Measurements from ENCODE around the gene FXYD5.

FXYD5 gene, protein sequence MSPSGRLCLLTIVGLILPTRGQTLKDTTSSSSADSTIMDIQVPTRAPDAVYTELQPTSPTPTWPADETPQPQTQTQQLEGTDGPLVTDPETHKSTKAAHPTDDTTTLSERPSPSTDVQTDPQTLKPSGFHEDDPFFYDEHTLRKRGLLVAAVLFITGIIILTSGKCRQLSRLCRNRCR

DNA sequence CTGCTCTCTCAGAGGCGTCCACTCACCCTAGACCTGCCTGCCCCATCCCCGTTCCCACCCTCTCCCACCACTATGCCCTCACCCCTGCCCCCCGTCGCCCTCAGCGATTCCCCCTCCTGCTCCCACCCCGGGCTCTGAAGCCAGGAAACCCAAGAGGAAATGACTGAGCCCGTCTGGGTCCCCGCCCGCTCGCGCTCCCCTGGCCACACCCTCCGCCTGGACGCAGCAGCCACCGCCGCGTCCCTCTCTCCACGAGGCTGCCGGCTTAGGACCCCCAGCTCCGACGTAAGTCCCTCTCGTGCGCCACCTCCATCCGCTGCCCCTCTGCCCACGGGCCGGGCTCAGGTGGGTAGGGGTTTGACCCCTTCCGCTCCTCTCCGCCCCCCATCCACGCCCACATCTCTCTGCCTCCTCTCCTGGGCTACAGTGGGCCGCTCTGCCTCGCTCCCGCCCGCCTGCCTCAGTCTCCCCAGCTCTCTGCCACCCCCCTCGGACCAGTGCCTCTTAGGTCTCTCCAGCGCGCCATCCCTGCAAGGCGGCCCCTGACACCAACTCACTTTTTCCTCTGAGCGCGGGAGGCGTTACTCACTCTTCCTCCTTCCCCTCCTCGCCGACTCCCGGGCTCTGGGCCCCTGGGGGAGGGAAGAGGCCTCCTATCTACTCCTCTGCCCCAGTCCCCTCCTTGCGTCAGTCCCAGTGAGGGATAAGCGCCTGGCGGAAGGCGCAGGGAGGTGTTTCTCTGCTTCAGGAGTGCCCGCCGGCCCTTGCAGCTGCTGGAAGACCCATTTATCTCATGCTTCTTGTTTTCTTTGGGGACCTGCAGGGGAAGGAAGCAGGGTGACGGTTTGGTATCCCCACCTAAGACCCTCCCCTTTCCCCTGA is at the start of gene FXYD5:
FXYD5 (plus strand) TSS at position 211 of the 882 bp plus-strand sequence. CDS start 816 bp downstream, outside the sequence.
- Histone ChIP-seq H3K36me3 (ENCODE audit: insufficient read depth, low read length) (peaks cover 14% of the 10 kb centered on the region; the same call in 1 of the 2 replicates), H3K27ac (ENCODE audit: low read depth, low read length) (peak within 1 kb of the TSS; percentile 64; the same call in 1 of the 2 replicates), H3K79me2 (ENCODE audit: control insufficient read depth, insufficient read depth, low read length, unreplicated experiment) (peaks cover 21% of the 10 kb centered on the region), H3K4me3 (ENCODE audit: low read depth, low read length) (peak within 1 kb of the TSS; percentile 93), H3K27me3 (ENCODE audit: insufficient read depth, low read length) (no peaks in the 10 kb centered on the region), H2AFZ (ENCODE audit: low read length, unreplicated experiment) (peak within 1 kb of the TSS; percentile 81), H3K4me1 (ENCODE audit: control insufficient read depth, insufficient read depth, low read length, unreplicated experiment) (peaks cover 8% of the 10 kb centered on the region)

DNA sequence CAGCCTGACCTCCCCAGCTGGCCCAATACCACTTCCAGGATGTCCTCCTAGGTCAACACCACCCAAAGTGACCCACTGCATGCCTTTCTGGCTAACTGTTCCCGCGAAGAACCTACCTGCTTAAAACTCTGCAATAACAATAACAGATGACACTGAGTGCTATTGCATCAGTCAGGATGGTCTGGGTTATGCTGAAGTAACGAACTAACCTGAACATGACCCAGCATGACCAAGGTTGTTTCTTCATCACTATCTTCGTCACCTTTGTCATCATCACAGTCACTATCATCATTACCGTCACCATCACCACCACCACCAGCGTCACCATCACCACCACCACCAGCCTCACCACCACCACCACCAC is 49.5 kb upstream of the FXYD5 start:
- H3K36me3 ChIP-seq (ENCODE audit: insufficient read depth, low read length), result no peaks in the 10 kb centered on the region
- H3K4me1 ChIP-seq (ENCODE audit: control insufficient read depth, insufficient read depth, low read length, unreplicated experiment), result no peaks in the 10 kb centered on the region
- H3K79me2 ChIP-seq (ENCODE audit: control insufficient read depth, insufficient read depth, low read length, unreplicated experiment), result no peaks in the 10 kb centered on the region
- H3K27ac ChIP-seq (ENCODE audit: low read depth, low read length), result no peak overlapping the region
- no peak overlapping the region for H3K4me3 ChIP-seq (ENCODE audit: low read depth, low read length)
- no peaks in the 10 kb centered on the region for H3K27me3 ChIP-seq (ENCODE audit: insufficient read depth, low read length)
- no peak overlapping the region for H2AFZ ChIP-seq (ENCODE audit: low read length, unreplicated experiment)

DNA sequence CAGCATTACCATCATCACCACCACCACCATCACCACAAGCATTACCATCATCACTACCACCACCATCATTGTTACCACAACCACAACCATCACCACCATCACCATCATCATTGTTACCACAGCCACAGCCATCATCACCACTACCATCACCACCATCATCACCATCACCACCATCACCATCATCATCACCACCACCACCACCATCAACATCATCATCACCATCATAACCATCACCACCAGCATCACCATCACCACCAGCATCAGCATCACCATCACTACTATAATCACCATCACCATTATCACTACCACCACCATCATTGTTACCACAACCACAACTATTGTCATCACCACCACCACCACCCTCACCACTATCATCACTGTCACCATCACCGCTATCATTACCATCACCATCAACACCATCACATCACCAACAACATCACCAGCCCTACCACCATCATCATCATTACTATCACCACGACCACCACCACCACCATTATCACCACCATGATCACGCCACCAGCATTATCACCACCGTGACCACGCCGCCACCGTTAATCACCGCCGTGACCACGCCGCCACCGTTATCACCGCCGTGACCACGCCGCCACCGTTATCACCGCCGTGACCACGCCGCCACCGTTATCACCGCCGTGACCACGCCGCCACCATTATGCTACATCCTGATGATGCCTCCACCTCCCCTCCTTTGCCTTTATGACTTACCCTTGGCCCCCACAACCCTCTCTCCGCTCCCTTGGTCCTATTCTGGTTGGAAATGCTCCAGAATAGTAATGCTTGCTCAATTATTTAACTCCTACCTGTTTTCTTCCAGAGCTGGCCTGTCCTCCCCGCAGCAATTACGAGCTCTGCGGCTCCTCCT is 48.9 kb upstream of the FXYD5 start:
- Histone ChIP-seq H3K27ac (ENCODE audit: low read depth, low read length) (no peak overlapping the region), H2AFZ (ENCODE audit: low read length, unreplicated experiment) (no peak overlapping the region), H3K36me3 (ENCODE audit: insufficient read depth, low read length) (no peaks in the 10 kb centered on the region), H3K4me3 (ENCODE audit: low read depth, low read length) (no peak overlapping the region), H3K27me3 (ENCODE audit: insufficient read depth, low read length) (no peaks in the 10 kb centered on the region), H3K79me2 (ENCODE audit: control insufficient read depth, insufficient read depth, low read length, unreplicated experiment) (no peaks in the 10 kb centered on the region), H3K4me1 (ENCODE audit: control insufficient read depth, insufficient read depth, low read length, unreplicated experiment) (no peaks in the 10 kb centered on the region)

- no peaks in the 10 kb centered on the region for H3K79me2 ChIP-seq (ENCODE audit: control insufficient read depth, insufficient read depth, low read length, unreplicated experiment)
- no peak overlapping the region for H3K27ac ChIP-seq (ENCODE audit: low read depth, low read length)
- no peak overlapping the region for H2AFZ ChIP-seq (ENCODE audit: low read length, unreplicated experiment)
- H3K36me3 ChIP-seq (ENCODE audit: insufficient read depth, low read length), result no peaks in the 10 kb centered on the region
- no peaks in the 10 kb centered on the region for H3K27me3 ChIP-seq (ENCODE audit: insufficient read depth, low read length)
- no peaks in the 10 kb centered on the region for H3K4me1 ChIP-seq (ENCODE audit: control insufficient read depth, insufficient read depth, low read length, unreplicated experiment)
- no peak overlapping the region for H3K4me3 ChIP-seq (ENCODE audit: low read depth, low read length)
Observed at GRCh38 chr19:35106291-35106583, 48.3 kb upstream of the FXYD5 start.

DNA sequence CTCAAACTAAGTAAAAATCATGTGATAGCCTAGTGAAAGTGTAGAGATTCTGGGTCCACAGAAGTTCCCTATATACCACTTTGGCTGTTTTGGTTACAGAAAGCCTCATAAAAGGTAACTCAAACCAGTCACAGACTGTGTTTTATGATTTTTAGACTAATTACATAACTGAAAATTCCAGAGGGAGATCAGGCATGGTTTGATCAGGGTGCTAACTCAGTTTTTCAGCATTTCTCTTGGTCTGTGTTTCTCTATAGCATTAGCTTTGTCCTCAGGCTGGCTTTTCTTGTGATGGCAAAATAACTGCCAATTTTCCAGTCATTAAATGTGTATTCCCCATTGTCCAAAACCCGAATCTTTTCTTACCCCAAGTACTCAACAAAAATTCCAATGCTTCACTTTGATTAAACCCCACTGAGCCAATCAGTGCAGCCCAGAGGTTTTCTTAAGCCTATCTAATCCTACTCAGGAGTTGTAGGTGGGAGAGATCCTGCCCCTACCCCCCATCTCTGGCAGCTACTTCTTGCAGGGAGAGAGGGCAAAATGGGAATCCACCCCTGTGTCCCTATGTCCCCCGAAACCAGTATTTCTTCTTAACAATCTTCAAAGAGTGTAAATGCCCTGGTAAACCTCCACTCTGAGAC is 47.5 kb upstream of the FXYD5 start:
- H3K4me1 ChIP-seq (ENCODE audit: control insufficient read depth, insufficient read depth, low read length, unreplicated experiment), result no peaks in the 10 kb centered on the region
- no peaks in the 10 kb centered on the region for H3K79me2 ChIP-seq (ENCODE audit: control insufficient read depth, insufficient read depth, low read length, unreplicated experiment)
- H3K36me3 ChIP-seq (ENCODE audit: insufficient read depth, low read length), result no peaks in the 10 kb centered on the region
- H3K27ac ChIP-seq (ENCODE audit: low read depth, low read length), result no peak overlapping the region
- no peak overlapping the region for H2AFZ ChIP-seq (ENCODE audit: low read length, unreplicated experiment)
- no peaks in the 10 kb centered on the region for H3K27me3 ChIP-seq (ENCODE audit: insufficient read depth, low read length)
- H3K4me3 ChIP-seq (ENCODE audit: low read depth, low read length), result no peak overlapping the region

- no peaks in the 10 kb centered on the region for H3K27me3 ChIP-seq (ENCODE audit: insufficient read depth, low read length)
- no peak overlapping the region for H3K27ac ChIP-seq (ENCODE audit: low read depth, low read length)
- H3K4me1 ChIP-seq (ENCODE audit: control insufficient read depth, insufficient read depth, low read length, unreplicated experiment), result no peaks in the 10 kb centered on the region
- no peak overlapping the region for H2AFZ ChIP-seq (ENCODE audit: low read length, unreplicated experiment)
- no peak overlapping the region for H3K4me3 ChIP-seq (ENCODE audit: low read depth, low read length)
- H3K79me2 ChIP-seq (ENCODE audit: control insufficient read depth, insufficient read depth, low read length, unreplicated experiment), result no peaks in the 10 kb centered on the region
- no peaks in the 10 kb centered on the region for H3K36me3 ChIP-seq (ENCODE audit: insufficient read depth, low read length)
Observed at GRCh38 chr19:35107545-35107944, 47.0 kb upstream of the FXYD5 start.

GRCh38 chr19:35108730-35109129 is 45.8 kb upstream of the FXYD5 start:
- no peak overlapping the region for H3K27ac ChIP-seq (ENCODE audit: low read depth, low read length)
- H3K4me1 ChIP-seq (ENCODE audit: control insufficient read depth, insufficient read depth, low read length, unreplicated experiment), result no peaks in the 10 kb centered on the region
- H3K4me3 ChIP-seq (ENCODE audit: low read depth, low read length), result no peak overlapping the region
- H3K27me3 ChIP-seq (ENCODE audit: insufficient read depth, low read length), result no peaks in the 10 kb centered on the region
- H3K79me2 ChIP-seq (ENCODE audit: control insufficient read depth, insufficient read depth, low read length, unreplicated experiment), result no peaks in the 10 kb centered on the region
- no peaks in the 10 kb centered on the region for H3K36me3 ChIP-seq (ENCODE audit: insufficient read depth, low read length)
- no peak overlapping the region for H2AFZ ChIP-seq (ENCODE audit: low read length, unreplicated experiment)

DNA sequence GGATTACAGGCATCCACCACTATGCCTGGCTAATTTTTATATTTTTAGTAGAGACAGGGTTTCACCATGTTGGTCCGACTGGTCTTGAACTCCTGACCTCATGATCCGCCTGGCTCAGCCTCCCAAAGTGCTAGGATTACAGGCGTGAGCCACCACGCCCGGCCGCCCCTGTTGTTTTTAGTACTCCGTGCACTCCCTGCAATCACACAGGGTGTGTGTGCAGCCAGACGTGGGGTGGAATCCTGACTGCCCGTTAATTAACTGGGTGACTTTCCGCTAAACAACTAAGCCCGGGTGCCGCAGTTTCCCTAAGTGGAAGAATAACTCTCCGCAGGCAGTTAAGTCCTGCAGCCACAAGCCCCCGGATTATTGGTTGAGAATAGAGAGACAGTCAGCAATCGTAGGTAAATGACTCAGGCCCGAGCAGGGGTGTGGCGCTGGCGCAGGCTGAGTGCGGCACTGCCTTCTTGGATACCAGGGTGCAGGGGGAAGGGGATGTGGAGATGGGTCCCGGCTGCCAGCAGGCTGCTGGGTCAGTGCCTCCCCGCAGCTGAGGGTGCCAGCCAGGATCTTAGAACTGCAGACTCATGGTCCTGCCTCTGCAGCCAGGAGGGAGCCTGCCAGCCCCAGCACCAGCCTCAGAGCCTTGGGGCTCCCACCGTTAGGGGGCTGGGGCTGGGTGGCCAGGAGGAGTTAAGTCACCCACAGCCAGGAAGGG is 45.0 kb upstream of the FXYD5 start:
- Histone ChIP-seq H3K4me3 (ENCODE audit: low read depth, low read length) (no peak overlapping the region), H3K36me3 (ENCODE audit: insufficient read depth, low read length) (no peaks in the 10 kb centered on the region), H3K27me3 (ENCODE audit: insufficient read depth, low read length) (no peaks in the 10 kb centered on the region), H3K27ac (ENCODE audit: low read depth, low read length) (no peak overlapping the region), H3K79me2 (ENCODE audit: control insufficient read depth, insufficient read depth, low read length, unreplicated experiment) (no peaks in the 10 kb centered on the region), H2AFZ (ENCODE audit: low read length, unreplicated experiment) (no peak overlapping the region), H3K4me1 (ENCODE audit: control insufficient read depth, insufficient read depth, low read length, unreplicated experiment) (no peaks in the 10 kb centered on the region)

- no peak overlapping the region for H3K4me3 ChIP-seq (ENCODE audit: low read depth, low read length)
- no peaks in the 10 kb centered on the region for H3K79me2 ChIP-seq (ENCODE audit: control insufficient read depth, insufficient read depth, low read length, unreplicated experiment)
- no peaks in the 10 kb centered on the region for H3K27me3 ChIP-seq (ENCODE audit: insufficient read depth, low read length)
- no peak overlapping the region for H3K27ac ChIP-seq (ENCODE audit: low read depth, low read length)
- no peak overlapping the region for H2AFZ ChIP-seq (ENCODE audit: low read length, unreplicated experiment)
- H3K4me1 ChIP-seq (ENCODE audit: control insufficient read depth, insufficient read depth, low read length, unreplicated experiment), result no peaks in the 10 kb centered on the region
- H3K36me3 ChIP-seq (ENCODE audit: insufficient read depth, low read length), result no peaks in the 10 kb centered on the region
Observed at GRCh38 chr19:35110974-35111373, 43.6 kb upstream of the FXYD5 start.

Data from ACC112 (cell line).